Right atrium auricular region (tissue), 2 donors: ENCODE results near the gene MAP1LC3A. TPM values are rescaled to one million over a fixed set of nuclear protein-coding genes. Genes with fewer than 3 reads are reported as not detected.

Source experiments
- DNase-seq: peaks from one replicate; pipeline ENCODE4 v3.0.0-alpha.2; 2019; ENCODE audit warnings: low spot score
- H3K27ac ChIP-seq, 2 donors: fragments of 200-600 bp; sonication (generic); 1 replicate in 1 of 2; 2 replicates in 1 of 2; pipeline ENCODE4 v1.5.1; 2016 to 2019
- H3K27me3 ChIP-seq, 2 donors: fragments of 200-600 bp; sonication (generic); one replicate each; pipeline versions ENCODE4 v1.5.1 to v1.6.0; 2017 to 2019
- H3K36me3 ChIP-seq: fragments of 200-600 bp; sonication (generic); one replicate; pipeline ENCODE4 v1.5.1; 2016
- H3K4me1 ChIP-seq, 2 donors: fragments of 200-600 bp; sonication (generic); one replicate each; pipeline versions ENCODE4 v1.5.1 to v1.6.0; 2017 to 2019
- H3K4me3 ChIP-seq, 2 donors: fragments of 200-600 bp; sonication (generic); 1 replicate in 1 of 2; 2 replicates in 1 of 2; pipeline ENCODE4 v1.5.1; 2017 to 2019; ENCODE audit warnings: mild to moderate bottlenecking in 1 of 2, moderate library complexity in 1 of 2
- H3K9me3 ChIP-seq, 2 donors: fragments of 200-600 bp; sonication (generic); one replicate each; pipeline ENCODE4 v1.5.1; 2019
- CTCF ChIP-seq, 2 donors: fragments of 200-600 bp; sonication (generic); IDR thresholded peaks; one replicate each; pipeline ENCODE4 v1.5.1; 2019; ENCODE audit warnings: antibody characterized with exemption in 2 of 2
- total RNA-seq, 2 donors: library from RNA; depleted of rRNA; stranded (reverse); fragments of >200 nt; gene quantifications; one replicate each; pipeline ENCODE4 v1.1.0, GENCODE V29; 2016

MAP1LC3A gene
- total RNA-seq, 2 donors from 2014 or later, result 111 to 120 TPM

GRCh38 chr20:34574861-34575260 is 16.3 kb downstream of the MAP1LC3A start:
- Histone ChIP-seq H3K27ac (no peak overlapping the region), H3K4me1 (peaks cover 0 to 18% of the 10 kb centered on the region in 2 donors), H3K4me3 (no peak overlapping the region), H3K36me3 (peaks cover 27% of the 10 kb centered on the region), H3K9me3 (no peaks in the 10 kb centered on the region), H3K27me3 (no peaks in the 10 kb centered on the region)
- no peak for DNase-seq
- TF ChIP-seq CTCF (IDR thresholded peaks at IDR 0.05), result no peak

GRCh38 chr20:34575271-34575670 is 16.8 kb downstream of the MAP1LC3A start:
- no peak overlapping the region for H3K27ac ChIP-seq
- H3K4me1 ChIP-seq, result peaks cover 0 to 18% of the 10 kb centered on the region in 2 donors
- H3K9me3 ChIP-seq, result no peaks in the 10 kb centered on the region
- H3K36me3 ChIP-seq, result peaks cover 27% of the 10 kb centered on the region
- no peak for DNase-seq
- no peaks in the 10 kb centered on the region for H3K27me3 ChIP-seq
- TF ChIP-seq CTCF (IDR thresholded peaks at IDR 0.05), result no peak
- H3K4me3 ChIP-seq, result no peak overlapping the region

GRCh38 chr20:34575756-34576155 is 17.2 kb downstream of the MAP1LC3A start:
- peaks cover 0 to 18% of the 10 kb centered on the region in 2 donors for H3K4me1 ChIP-seq
- H3K36me3 ChIP-seq, result peaks cover 27% of the 10 kb centered on the region
- no peak for DNase-seq
- no peak overlapping the region for H3K27ac ChIP-seq
- no peaks in the 10 kb centered on the region for H3K27me3 ChIP-seq
- H3K4me3 ChIP-seq, result no peak overlapping the region
- no peak for TF ChIP-seq CTCF (IDR thresholded peaks at IDR 0.05)
- H3K9me3 ChIP-seq, result no peaks in the 10 kb centered on the region

- peaks cover 0 to 29% of the 10 kb centered on the region in 2 donors for H3K4me1 ChIP-seq
- no peaks in the 10 kb centered on the region for H3K27me3 ChIP-seq
- H3K36me3 ChIP-seq, result peaks cover 17% of the 10 kb centered on the region
- no peak for DNase-seq
- H3K4me3 ChIP-seq, result no peak overlapping the region
- H3K9me3 ChIP-seq, result no peaks in the 10 kb centered on the region
- no peak overlapping the region for H3K27ac ChIP-seq
- TF ChIP-seq CTCF (IDR thresholded peaks at IDR 0.05), result no peak
These were observed 18.5 kb downstream of the MAP1LC3A start for GRCh38 chr20:34577061-34577460.

GRCh38 chr20:34578025-34578424 is 19.5 kb downstream of the MAP1LC3A start:
- peak overlapping the region; percentile 68 to 75 for H3K27ac ChIP-seq
- no peaks in the 10 kb centered on the region for H3K27me3 ChIP-seq
- no peak overlapping the region for H3K4me3 ChIP-seq
- DNase-seq, result no peak
- H3K9me3 ChIP-seq, result no peaks in the 10 kb centered on the region
- peaks cover 0 to 32% of the 10 kb centered on the region in 2 donors for H3K4me1 ChIP-seq
- H3K36me3 ChIP-seq, result peaks cover 9% of the 10 kb centered on the region
- TF ChIP-seq CTCF (IDR thresholded peaks at IDR 0.05), result no peak

- no peak overlapping the region for H3K4me3 ChIP-seq
- H3K27ac ChIP-seq, result peak overlapping the region; percentile 68 to 75
- H3K9me3 ChIP-seq, result no peaks in the 10 kb centered on the region
- H3K27me3 ChIP-seq, result no peaks in the 10 kb centered on the region
- H3K4me1 ChIP-seq, result peaks cover 0 to 36% of the 10 kb centered on the region in 2 donors
- H3K36me3 ChIP-seq, result peaks cover 9% of the 10 kb centered on the region
- no peak for TF ChIP-seq CTCF (IDR thresholded peaks at IDR 0.05)
- no peak for DNase-seq
These were observed 20.0 kb downstream of the MAP1LC3A start for GRCh38 chr20:34578521-34578920.
